Endothelial cell of umbilical vein (primary cell): ENCODE results near the gene CDYL. TPM values are rescaled to one million over a fixed set of nuclear protein-coding genes. Genes with fewer than 3 reads are reported as not detected.

ENCODE experiments used
- BruUV-seq: library from RNA; stranded (reverse); fragments of 400-500 nt; replicated peaks from 2 replicates; lab custom pipeline; 2021; lab: Mats Ljungman, UMichigan
- CTCF ChIA-PET: fragments of 300-600, 350-600 bp; sonication (Branson Sonifier 250); formaldehyde crosslinking; loops from one replicate; lab custom pipeline; 2021; ENCODE audit warnings: antibody characterized with exemption, inconsistent platforms; lab: Charles Lee
- POLR2A ChIA-PET: fragments of 300-600, 350-600 bp; sonication (Branson Sonifier 250); formaldehyde crosslinking; loops from one replicate; lab custom pipeline; 2021; ENCODE audit warnings: antibody characterized with exemption, inconsistent platforms; lab: Charles Lee
- DNase-seq: peaks from one replicate; pipeline ENCODE4 v3.0.0-alpha.2; 2011; ENCODE audit warnings: low read depth, low spot score
- FAIRE-seq: peaks from 2 replicates; lab custom pipeline; 2011; peaks lifted over from hg19 to GRCh38; lab: Jason Lieb, UNC
- H2AFZ ChIP-seq: 2 replicates; pipeline ENCODE4 v1.6.0; 2012; ENCODE audit warnings: low read depth, low read length, control low read depth, inconsistent platforms
- H3K27ac ChIP-seq: 2 replicates; pipeline ENCODE4 v1.5.1; 2011; ENCODE audit warnings: low read depth, mild to moderate bottlenecking, control low read depth, low read length, moderate library complexity; ENCODE audit not compliant: insufficient read depth
- H3K27me3 ChIP-seq, 2 experiments: 2 replicates each; pipeline versions ENCODE4 v1.6.0 to v1.6.1; 2011; ENCODE audit warnings: low read length in 2 of 2, mixed read lengths in 1 of 2; ENCODE audit not compliant: control insufficient read depth in 2 of 2, insufficient read depth in 2 of 2
- H3K36me3 ChIP-seq, 2 experiments: 2 replicates in 1 of 2; 3 replicates in 1 of 2; pipeline ENCODE4 v1.5.1; 2011; ENCODE audit warnings: low read length in 2 of 2, mild to moderate bottlenecking in 1 of 2, moderate library complexity in 1 of 2; ENCODE audit not compliant: control insufficient read depth in 2 of 2, insufficient read depth in 2 of 2; ENCODE audit errors: extremely low read depth in 1 of 2
- H3K4me1 ChIP-seq: 3 replicates; pipeline ENCODE4 v1.5.1; 2011; ENCODE audit warnings: mild to moderate bottlenecking, low read length; ENCODE audit not compliant: control insufficient read depth, insufficient read depth; ENCODE audit errors: extremely low read depth
- H3K4me2 ChIP-seq: 2 replicates; pipeline ENCODE4 v1.6.1; 2011; ENCODE audit warnings: low read length, control low read depth, mixed read lengths; ENCODE audit not compliant: insufficient read depth
- H3K4me3 ChIP-seq, 3 experiments: fragments of 200-600 bp in 1 of 3; sonication (generic), shearing (Covaris generic) in 1 of 3; replicated peaks in 1 of 3; 2 replicates each; pipeline ENCODE4 v1.5.1; 2011 to 2016; ENCODE audit warnings: control low read depth in 3 of 3, low read length in 3 of 3, mild to moderate bottlenecking in 2 of 3, inconsistent platforms in 1 of 3, low read depth in 1 of 3, moderate library complexity in 1 of 3; ENCODE audit not compliant: insufficient read depth in 1 of 3
- H3K79me2 ChIP-seq: 2 replicates; pipeline ENCODE4 v1.6.0; 2012; ENCODE audit warnings: low read length, inconsistent platforms; ENCODE audit not compliant: control insufficient read depth, insufficient read depth
- H3K9ac ChIP-seq: replicated peaks from 2 replicates; pipeline ENCODE3; 2011; ENCODE audit warnings: low read length, control low read depth; ENCODE audit not compliant: insufficient read depth; ENCODE audit errors: extremely low read depth
- H3K9me1 ChIP-seq: replicated peaks from 3 replicates; pipeline ENCODE4 v1.6.0; 2011; ENCODE audit warnings: mild to moderate bottlenecking, low read length; ENCODE audit not compliant: control insufficient read depth, insufficient read depth; ENCODE audit errors: extremely low read depth
- H3K9me3 ChIP-seq: replicated peaks from 2 replicates; pipeline ENCODE4 v1.5.1; 2012; ENCODE audit warnings: low read length, inconsistent platforms; ENCODE audit not compliant: control insufficient read depth, insufficient read depth
- H4K20me1 ChIP-seq: replicated peaks from 2 replicates; pipeline ENCODE3; 2011; ENCODE audit warnings: mild to moderate bottlenecking, low read length; ENCODE audit not compliant: control insufficient read depth, insufficient read depth; ENCODE audit errors: extremely low read depth
- CTCF ChIP-seq, 2 donors: IDR thresholded peaks; 1 replicate in 1 of 2; 2 replicates in 1 of 2; pipeline ENCODE4 v1.5.1; 2011; ENCODE audit warnings: low read length in 2 of 2, mild to moderate bottlenecking in 2 of 2, moderate library complexity in 2 of 2, control low read depth in 1 of 2, inconsistent platforms in 1 of 2, low read depth in 1 of 2; ENCODE audit not compliant: insufficient read depth in 1 of 2; ENCODE audit errors: extremely low read depth in 1 of 2
- EZH2 ChIP-seq: IDR thresholded peaks from 2 replicates; pipeline ENCODE4 v1.6.1; 2012; ENCODE audit warnings: borderline replicate concordance, low read depth, mild to moderate bottlenecking, moderate library complexity, low read length, inconsistent platforms; ENCODE audit not compliant: severe bottlenecking
- FOS ChIP-seq: IDR thresholded peaks from 2 replicates; pipeline ENCODE4 v1.6.1; 2011; ENCODE audit warnings: mild to moderate bottlenecking, low read length, moderate library complexity, borderline replicate concordance; ENCODE audit not compliant: insufficient read depth
- GATA2 ChIP-seq: IDR thresholded peaks from 2 replicates; pipeline ENCODE4 v1.7.0; 2011; ENCODE audit warnings: low read depth, mild to moderate bottlenecking, moderate library complexity, mixed read lengths, low read length; ENCODE audit not compliant: insufficient read length, insufficient read depth
- JUN ChIP-seq: IDR thresholded peaks from 2 replicates; pipeline ENCODE4 v1.6.1; 2011; ENCODE audit warnings: borderline replicate concordance, low read depth; ENCODE audit not compliant: insufficient read length, insufficient read depth
- MAX ChIP-seq: IDR thresholded peaks from 2 replicates; pipeline ENCODE4 v1.6.1; 2011; ENCODE audit not compliant: insufficient read depth, insufficient read length
- MYC ChIP-seq: IDR thresholded peaks from one replicate; pipeline ENCODE4 v1.6.1; 2011; ENCODE audit warnings: mild to moderate bottlenecking, low read depth, low read length
- POLR2A ChIP-seq: IDR thresholded peaks from 2 replicates; pipeline ENCODE4 v1.6.1; 2012; ENCODE audit warnings: low read depth, mild to moderate bottlenecking, control low read depth, low read length
- POLR2AphosphoS5 ChIP-seq: IDR thresholded peaks from 2 replicates; pipeline ENCODE4 v1.6.1; 2012; ENCODE audit warnings: low read depth, mild to moderate bottlenecking, control low read depth, low read length, moderate library complexity; ENCODE audit not compliant: insufficient read depth
- dilution Hi-C: fragments of 300-500 bp; cut with MboI; formaldehyde crosslinking; loops from one replicate; pipeline ENCODE4 v1.15.0; 2019; ENCODE audit warnings: low sequenced_read_pairs; ENCODE audit not compliant: extremely low pct_ligation_motif_present
- intact Hi-C: fragments of 100-400 bp; cut with micrococcal nuclease; formaldehyde crosslinking; loops from one replicate; pipeline ENCODE4 v1.10.0; 2022
- polyA plus RNA-seq, 4 experiments: library from polyadenylated mRNA; depleted of rRNA in 3 of 4; stranded (reverse) in 3 of 4; unstranded in 1 of 4; fragments of >200 nt; gene quantifications; 2 replicates each; pipeline versions ENCODE4 v1.2.1 to v1.2.3, GENCODE V29; 2011 to 2012; ENCODE audit warnings: missing spikeins in 1 of 4
- total RNA-seq: library from RNA; stranded (reverse); gene quantifications from 2 replicates; pipeline ENCODE4 v1.2.3, GENCODE V29; 2021

CDYL gene
- total and polyA plus RNA-seq, 2 donors (not counting 3 experiments of a cell fraction or from before 2014, with no cell fraction given), result 10.2 to 35.6 TPM

- H2AFZ ChIP-seq, result no peak overlapping the region
- H3K9me3 ChIP-seq, result no peaks in the 10 kb centered on the region
- no peak for FAIRE-seq
- CTCF ChIA-PET, result interaction anchor here (0.7 kb wide), 1 partner anchor 14 kb away, joined by 3 read pairs; no protein-coding TSS in a partner anchor
- H3K4me3 ChIP-seq, result no peak overlapping the region
- no peaks in the 10 kb centered on the region for H3K79me2 ChIP-seq
- POLR2A ChIA-PET, result no interaction called here
- H3K27ac ChIP-seq, result no peak overlapping the region
- DNase-seq, result no peak
- no peak overlapping the region for H3K9ac ChIP-seq
- intact Hi-C loops, result no loop called here
- H3K36me3 ChIP-seq, result peaks cover 0 to 2% of the 10 kb centered on the region in 2 experiments
- no peaks in the 10 kb centered on the region for H3K9me1 ChIP-seq
- no peak for TF ChIP-seq FOS
- TF ChIP-seq JUN, result no peak
- no peak for TF ChIP-seq EZH2
- TF ChIP-seq MAX, result no peak
- TF ChIP-seq POLR2AphosphoS5, result no peak
- TF ChIP-seq MYC, result no peak
- TF ChIP-seq GATA2, result no peak
- TF ChIP-seq POLR2A, result no peak
- TF ChIP-seq CTCF (IDR thresholded peaks at IDR 0.05; ENCODE audit: extremely low read depth in 1 of 2, insufficient read depth in 1 of 2, low read depth in 1 of 2, low read length in 2 of 2), result no peak
- no peaks in the 10 kb centered on the region for H3K4me1 ChIP-seq
- no TSS peak for BruUV-seq
- no peak overlapping the region for H3K4me2 ChIP-seq
- no peaks in the 10 kb centered on the region for H4K20me1 ChIP-seq
- H3K27me3 ChIP-seq, result no peaks in the 10 kb centered on the region
- dilution Hi-C loops, result no loop called here
Observed at GRCh38 chr6:4950836-4951533, 174.8 kb downstream of the CDYL start.
